Activated T-cell treated with anti-CD3 and anti-CD28 coated beads for 1 hour (primary cell): Measurements from ENCODE around the gene P2RY14.

Source experiments
- DNase-seq: peaks from one replicate; pipeline ENCODE4 v3.0.0-alpha.2; 2020; ENCODE audit warnings: low read depth

The P2RY14 gene

DNA sequence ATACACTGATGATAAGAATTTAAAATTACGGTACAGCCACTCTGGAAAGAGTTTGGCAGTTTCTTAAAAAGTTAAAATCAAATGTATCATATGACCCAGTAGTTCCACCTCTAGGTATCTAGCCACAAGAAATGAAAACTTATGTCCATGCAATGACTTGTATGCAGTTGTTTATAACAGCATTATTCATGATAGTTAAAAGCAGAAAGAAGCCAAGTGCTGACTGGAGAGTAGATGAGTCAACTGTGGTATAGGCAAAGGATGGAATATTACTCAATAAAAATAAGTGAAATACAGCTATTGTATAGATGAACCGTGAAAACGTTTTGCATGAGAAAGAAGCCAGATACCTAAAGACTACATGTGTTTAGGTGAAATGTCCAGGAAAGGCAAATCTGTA is 23.4 kb upstream of the P2RY14 start:
- no peak for DNase-seq

DNA sequence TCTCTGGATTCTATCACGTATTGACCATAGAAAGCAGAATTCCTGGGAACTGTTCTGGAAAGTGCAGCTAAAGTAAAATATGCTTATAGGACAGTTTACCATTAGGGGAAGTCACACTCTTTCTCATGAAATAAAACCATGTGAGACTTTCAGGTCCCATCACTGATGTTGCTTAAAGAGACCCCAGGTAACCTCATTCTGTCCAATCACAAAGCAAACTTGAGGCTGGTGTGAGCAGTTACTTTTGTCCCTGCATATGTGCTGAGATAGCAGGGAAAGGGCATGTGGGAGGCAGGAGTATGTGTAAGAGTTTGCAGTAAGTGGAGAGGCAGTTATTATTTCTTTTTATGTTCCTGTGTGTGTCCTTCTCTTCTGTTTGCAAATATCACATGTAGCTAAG is 22.2 kb upstream of the P2RY14 start:
- DNase-seq, result no peak

DNA sequence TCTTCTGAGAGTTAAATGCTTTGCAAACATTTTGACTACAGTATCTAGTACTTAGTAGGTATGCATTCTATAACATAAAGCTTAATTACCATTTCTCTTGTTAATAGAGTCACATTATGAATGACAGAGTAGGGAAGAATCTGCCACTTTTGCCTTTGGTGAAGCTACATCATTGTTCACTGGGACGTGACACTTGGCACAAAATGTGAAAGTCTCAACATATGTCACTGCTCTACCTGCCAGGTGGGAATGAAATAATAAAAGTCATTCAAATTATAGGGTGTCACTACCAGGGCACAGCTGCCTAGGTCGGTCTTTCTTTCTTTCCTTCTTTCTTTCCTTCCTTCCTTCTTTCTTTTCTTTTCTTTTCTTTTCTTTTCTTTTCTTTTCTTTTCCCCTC is 20.7 kb upstream of the P2RY14 start:
- DNase-seq, result no peak

DNA sequence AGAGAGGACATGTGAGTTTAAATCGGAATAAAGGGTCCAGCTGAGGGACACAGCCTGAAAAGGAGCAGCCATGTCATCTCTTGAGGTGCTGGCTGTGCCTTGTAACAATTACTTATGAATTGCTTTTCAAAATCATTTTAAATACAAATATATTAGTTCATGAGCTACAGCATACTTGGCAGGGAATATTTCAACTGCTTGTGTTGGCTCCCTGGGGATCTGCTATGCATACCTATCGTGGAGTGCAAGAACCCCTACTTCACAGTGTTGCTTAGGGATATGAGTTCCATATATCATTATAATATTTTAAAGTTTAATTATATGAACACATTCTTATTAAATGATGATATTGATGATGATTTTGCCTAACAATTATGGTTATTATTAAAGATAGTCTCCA is 19.1 kb upstream of the P2RY14 start:
- DNase-seq, result no peak

DNA sequence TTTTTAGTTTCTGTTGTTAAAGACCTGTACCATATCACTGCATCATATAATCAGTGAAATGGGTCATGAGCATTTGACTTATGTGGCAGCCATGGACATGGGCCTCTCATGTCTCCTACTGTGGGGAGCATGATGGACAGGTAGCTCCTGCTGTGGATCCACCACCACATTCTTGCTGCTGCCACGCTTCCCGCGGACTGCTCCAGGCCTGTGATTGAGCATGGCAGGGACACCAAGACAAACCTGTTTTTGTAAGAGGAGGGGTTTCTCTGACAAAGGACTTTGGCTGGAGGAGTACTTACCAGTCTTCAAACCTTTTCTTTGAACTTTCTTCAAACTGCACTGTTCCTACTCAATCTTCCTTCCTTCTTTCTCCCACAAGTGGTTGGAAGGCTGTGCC is 17.9 kb upstream of the P2RY14 start:
- DNase-seq, result no peak

DNA sequence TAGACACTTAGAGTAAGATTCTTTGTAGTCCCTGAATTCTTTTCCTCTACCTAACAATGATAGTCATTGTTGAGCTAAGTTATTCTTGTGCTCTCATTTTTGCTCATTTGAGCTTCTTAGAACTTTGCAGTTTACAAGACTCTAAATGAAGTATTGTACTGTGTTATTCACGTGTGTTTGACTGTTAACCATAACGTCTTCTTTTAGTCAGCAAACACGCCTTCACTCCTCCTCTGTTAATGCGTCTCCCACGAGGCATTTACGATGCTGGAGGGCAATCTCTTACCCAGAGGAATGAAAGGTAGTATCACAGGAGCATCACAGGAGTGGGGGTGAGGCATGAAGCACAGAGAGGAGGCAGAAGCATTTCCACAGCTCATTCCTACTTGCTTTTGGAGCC is 14.8 kb upstream of the P2RY14 start:
- DNase-seq, result no peak

DNA sequence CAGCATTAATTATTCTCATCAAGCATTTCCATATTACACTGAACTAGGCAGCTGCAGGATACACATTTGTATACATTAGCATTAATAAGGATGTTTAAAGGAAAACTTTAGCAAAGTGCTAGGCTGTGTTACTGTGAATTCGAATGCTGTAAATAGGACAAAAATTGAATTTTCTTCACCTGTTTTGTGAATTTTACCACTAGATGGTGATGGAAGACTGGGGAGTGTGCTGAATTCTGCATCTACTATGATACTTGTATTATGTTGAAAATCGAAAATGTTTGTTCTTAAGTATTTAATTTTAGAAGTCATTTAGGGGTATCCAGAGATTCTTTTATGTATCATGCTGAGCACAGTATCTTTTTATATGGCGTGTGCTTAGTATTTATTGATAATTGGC is 12.3 kb upstream of the P2RY14 start:
- DNase-seq, result no peak

DNA sequence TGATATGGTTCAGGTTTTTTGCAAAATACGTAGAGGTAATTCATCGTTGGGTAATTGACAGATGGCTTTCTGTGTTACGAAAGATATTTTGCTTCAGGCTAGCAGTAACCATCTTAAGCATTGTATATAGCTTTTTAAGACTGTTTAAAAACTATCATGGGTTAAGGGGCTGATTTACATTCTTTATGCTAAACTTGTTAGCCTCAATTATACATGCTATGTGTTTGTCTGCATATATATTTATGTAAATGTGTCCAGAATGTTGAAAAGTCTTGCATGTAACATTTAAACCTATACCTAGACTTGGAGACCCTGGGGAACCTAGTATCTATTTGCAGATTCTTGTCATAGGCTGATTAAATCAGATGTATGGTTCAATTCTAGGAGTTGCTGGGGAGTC is 11.1 kb upstream of the P2RY14 start:
- no peak for DNase-seq

DNA sequence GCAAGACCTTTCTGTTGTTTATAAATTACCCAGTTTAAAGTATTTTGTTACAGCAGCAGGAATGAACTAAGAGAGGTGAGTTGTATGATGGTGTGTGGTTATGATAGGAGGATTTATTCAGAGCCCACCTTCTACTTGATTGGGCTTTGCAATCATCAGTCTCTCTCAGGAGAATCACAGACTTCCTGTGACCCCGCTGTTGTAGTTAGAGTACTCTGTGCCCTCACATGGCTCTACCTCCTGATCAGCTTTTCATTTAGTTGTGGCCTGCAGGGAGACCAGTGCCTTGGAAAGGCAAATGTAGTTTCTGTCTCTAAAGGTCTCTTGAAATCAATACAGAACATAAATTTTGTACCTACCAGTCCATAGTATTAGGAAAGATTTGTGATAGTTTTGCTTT is 7.6 kb upstream of the P2RY14 start:
- DNase-seq, result no peak

DNA sequence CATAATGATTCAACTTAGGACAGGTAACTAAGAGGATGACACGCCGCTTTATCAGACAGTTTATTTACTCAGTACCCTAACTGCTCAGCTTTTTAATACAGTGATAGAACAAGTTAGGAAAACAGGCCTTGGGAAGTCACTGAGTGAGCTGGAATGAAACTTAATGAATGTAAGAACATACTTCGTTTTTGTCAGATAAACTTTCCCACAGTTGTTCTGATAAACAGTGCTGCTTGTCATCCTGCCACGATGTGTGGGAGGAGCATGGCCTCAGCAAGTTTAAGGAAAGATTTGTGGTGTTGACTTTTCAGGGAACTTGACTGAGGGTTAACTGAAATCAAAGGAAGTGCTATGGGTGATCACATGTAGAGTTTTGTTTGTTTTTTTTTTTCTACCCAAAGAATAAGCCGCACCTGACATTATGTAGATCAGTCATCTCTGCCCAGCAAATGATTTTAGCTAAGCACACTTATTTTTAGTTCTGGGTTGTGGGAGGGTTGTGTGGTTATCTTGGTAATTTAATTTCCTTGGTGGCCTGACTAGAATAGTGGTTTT is 5.6 kb upstream of the P2RY14 start:
- DNase-seq, result no peak

DNA sequence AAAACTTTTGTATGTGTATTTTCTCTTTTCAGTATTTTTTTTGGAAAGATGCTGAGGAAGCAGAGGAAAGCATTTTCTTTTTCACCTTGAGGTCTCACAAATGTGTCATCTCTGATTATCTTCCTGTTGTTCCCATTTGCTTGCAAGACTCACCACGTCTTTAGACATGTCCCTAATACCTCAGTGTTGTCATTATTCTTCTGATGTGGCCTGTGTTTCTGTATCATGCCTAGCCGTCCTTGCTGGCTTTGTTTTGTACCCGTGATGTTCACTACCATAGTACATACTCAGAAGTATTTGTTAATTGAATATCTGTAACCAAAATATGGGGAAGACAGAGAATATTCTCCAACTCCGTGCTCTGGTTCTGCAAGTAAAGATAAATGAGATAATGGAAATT is 5.0 kb upstream of the P2RY14 start:
- no peak for DNase-seq

DNA sequence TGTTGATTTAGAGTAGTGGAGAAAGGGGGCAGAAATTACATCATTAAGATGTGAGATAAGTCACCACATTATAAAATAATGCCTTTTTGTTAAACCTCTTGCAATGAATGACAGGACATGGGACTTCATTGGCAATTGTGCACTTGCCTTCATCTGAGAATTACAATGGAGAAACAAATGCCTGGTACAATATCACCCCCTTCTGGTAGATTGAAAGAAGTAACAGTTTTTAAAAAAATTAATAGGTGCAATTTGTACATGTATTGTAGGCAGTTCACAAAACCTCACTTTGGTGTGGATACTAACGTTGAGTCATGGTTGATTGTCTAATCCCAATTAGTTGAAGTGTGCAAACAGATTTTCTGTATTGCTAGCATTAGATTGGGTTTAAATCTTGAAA is 4.6 kb upstream of the P2RY14 start:
- no peak for DNase-seq

DNA sequence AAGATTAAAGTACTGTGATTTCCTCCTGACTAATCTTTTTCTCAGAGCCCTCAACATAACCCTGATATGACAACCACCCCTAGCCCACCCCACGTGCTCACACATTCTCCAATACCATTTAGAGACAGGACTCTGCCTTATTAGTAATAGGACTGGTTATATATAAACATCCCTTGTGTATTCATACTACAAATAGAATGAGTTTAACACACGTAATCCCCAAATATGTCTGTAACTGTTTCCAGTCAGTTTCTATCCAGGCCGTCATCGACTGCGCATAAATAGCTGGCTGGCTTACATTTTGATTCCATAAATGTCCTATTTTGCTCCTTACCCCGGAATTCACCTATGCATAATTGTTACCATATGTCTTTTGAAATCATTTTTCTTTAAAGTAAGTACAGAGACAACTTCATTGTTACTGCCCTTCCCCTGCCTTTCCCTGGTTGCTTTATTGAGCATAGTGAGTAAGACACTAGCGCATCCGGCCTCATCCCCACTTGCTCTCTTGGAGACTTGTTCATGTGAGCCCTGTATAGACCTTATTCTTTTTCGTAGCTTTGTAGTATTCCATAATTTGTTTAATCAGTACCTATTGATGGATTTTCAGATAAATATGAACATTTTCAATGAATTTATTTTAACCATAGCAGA is 3.5 kb upstream of the P2RY14 start:
- DNase-seq, result no peak

DNA sequence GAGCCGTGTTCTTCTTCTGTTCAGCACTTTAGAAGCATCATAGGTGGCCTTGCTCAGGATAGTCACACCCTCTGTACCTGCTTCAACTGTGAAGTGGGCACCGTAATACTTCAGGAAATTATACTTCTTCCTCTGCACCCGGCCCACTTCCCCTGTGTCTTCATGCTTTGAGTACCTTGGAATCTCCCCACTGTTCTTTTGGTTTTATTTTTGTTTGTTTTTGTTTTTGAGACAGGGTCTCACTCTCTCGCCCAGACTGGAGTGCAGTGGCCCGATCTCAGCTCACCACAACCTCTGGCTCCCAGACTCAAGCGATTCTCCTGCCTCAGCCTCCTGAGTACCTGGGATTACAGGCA is 1.7 kb downstream of the P2RY14 start:
- no peak for DNase-seq

DNA sequence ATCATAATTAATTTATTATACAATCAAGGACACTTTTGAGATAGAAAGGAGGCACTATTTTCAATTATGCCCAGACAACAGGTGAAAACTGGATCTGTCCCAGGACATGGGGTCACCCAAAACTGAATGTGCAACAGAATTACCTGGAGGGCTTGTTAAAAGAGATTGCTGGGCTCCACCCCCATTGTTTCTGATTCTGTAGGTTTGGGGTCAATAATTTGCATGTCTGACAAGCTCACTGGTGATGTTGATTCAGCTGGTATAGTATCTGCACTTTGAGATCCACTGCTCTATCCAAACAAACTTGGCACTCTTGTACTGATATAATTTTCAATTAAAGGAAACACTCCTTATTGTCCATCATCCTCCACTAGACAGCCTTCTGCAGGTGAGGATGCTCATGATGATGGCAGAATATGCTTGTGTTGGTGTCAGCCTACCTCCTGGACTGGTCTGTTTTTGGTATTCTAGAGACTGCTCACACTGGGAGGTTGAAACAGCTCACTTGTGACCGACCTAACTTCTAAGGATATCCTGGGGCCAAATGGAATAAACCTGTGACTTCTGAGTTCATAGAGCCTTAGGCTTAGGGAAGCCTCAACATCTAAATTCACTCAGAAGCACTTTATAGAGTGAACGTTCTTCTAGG is 2.2 kb downstream of the P2RY14 start:
- no peak for DNase-seq

DNA sequence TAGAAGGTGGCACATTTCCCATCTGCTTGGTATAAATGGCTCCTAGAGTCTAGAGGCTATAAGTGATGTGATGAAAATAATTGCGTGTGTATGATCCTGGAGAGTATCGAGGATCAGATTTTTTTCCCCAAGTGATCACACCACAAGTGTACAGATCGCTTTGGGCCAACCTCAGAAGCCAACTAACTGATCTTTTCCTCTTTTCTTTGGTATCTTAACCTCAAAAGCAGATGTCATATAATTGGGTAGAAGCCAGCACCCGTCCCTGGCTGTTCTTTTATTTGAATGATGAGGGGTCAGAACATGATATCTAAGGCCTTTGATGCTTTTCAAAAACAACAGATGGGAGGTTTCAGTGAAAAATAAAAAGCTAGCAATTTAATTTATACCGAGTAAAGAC is 3.3 kb downstream of the P2RY14 start:
- no peak for DNase-seq

DNA sequence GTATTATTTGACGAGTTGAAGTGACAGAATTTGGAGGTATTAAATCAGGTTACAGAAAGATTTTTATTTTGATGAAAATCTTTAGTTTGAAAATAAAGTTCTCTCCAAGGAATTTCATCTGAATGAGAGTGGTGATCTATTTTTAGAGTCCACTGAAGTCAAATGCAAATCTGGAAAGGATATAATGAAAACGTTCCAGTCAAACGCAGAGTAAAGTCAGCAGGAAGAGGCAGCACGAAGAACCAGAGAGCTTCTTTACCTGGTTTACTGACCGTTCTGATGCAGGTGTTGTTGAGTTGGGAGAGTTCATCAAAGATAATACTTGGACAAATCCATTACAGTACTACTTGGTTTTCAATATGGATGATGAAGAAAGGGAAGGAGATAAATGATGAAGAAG is 8.7 kb downstream of the P2RY14 start:
- no peak for DNase-seq

DNA sequence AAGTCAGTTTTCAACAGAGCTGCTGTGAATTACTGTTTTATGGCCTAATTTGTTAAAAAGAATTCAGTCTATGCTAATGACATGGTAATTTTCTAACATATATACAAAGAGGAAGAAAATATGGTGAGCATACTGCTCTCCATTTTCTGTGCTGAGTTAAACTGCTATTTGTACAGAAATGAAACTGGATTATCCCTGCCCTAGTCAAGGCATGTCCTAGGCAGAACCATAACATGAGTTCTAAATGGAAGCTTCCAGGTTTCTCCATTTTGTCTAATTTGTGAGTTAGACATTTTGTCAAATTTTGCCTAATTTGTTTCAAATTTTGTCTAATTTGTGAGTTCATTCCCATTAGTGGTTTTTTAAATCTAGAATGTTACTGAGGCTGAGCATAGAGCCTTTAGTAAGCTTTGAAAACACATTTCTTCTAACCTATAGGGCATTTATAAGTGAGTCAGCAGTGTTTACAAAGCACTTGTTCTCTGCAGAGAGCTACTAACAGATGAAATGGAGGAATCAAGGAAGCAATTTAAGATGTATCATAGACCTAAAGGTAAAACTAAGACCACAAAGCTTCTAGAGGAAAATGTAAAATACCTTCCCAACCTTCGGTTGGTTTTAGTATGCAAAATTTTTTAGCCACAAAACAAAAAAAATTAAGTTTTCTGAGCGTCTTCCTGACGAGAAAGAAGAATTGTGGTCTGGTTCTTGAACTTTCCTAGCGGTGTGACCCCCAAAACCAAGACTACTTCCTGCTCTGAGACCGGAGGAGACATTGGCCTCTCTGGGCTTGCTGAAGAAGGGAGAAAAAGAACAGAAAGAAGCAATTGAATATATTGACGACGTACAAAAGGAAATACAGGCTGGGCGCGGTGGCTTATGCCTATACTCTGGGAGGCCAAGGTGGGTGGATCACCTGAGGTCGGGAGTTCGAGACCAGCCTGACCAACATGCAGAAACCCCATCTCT is 9.8 kb downstream of the P2RY14 start:
- DNase-seq, result no peak

DNA sequence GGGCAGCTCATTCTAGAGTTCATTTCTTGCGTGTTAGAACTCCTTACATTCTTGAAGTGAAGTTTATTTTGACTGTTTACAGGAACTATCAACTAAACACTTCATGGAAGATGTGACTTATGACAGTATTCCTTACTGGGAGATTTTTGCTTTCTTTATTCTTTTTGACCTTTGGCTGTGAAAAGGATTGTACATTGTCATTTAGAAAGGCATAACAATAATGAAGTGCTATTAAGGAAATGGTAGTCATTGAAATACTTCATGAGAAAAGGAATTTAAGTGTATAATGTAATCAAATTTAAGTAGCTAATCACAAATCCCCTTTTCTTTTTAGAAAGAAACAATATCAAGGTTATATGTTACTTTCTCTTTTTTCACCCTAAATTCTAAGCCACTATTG is 11.3 kb downstream of the P2RY14 start:
- no peak for DNase-seq

DNA sequence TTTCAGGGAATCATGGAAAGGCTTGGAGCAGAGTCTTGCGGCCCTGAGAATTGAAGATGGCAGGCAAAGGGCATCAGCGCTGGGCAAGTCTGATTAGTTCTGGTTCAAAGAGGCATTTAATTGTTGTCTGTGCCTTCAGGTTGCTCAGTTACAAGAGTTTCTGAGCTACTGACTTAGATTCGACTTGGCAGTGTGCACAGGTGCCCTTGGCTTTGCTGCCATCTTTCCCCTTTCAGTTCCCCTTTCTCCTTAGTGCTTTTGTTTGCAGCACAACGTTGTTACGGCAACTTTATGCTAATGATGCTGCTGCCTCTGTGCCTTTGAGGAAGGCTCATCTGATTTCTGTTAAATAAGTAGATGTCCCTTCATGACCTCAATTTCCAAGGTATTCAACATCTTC is 12.5 kb downstream of the P2RY14 start:
- DNase-seq, result no peak

DNA sequence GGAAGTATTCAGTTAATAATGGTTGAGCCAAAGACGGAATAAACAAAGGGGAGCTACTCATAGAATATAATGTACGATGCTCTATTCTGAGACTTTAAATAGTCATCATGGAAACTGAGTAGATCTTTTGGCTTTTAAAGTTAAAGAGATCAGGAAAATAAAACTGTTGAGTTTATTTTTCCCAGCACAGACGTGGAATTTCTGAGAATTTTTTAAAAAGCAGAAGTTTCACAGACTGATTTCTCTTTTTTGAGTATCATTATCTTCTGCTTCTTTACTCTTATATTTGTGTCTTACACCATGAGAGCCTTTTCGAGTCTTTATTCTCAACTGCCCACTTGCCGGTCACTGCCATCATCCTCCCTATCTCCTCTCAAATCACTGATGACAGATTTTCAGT is 13.2 kb downstream of the P2RY14 start:
- DNase-seq, result no peak

DNA sequence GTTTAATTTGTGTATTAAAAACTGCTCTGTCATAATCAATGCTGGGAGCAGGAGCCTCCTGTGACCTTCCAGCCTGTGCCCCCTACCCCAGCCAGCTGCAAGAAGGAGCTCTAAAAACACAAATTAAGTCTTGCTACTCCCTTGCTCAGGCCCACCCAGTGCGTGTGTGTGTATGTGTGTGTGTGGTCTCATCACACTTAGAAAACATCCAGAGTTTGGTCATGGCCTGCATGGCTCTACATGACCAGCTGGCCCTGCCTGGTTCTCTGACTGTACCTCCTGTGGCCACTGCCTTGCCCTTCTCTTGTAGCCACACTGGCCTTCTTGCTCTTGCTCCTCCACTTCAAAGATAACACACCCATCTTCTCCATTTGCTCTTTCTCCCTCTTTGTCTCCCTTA is 13.7 kb downstream of the P2RY14 start:
- DNase-seq, result no peak
